ENCODE data around the gene MARCO.

GRCh38 chr2:118970396-118971135 lies 28.6 kb downstream of the MARCO start:
- TF ChIP-seq CTCF (IDR thresholded peaks at IDR 0.05; ENCODE audit: poor library complexity, severe bottlenecking) (no peak), EZH2 (IDR thresholded peaks at IDR 0.05; ENCODE audit: borderline replicate concordance, insufficient read depth, low read length, poor library complexity, severe bottlenecking) (no peak), SMC3 (conservative IDR thresholded peaks at IDR 0.05; ENCODE audit: poor library complexity) (no peak), TAF1 (IDR thresholded peaks at IDR 0.05; ENCODE audit: low read depth) (no peak), POLR2AphosphoS5 (IDR thresholded peaks at IDR 0.05) (no peak), EP300 (conservative IDR thresholded peaks at IDR 0.05; ENCODE audit: poor library complexity, severe bottlenecking) (no peak), RAD21 (conservative IDR thresholded peaks at IDR 0.05) (no peak), MXI1 (conservative IDR thresholded peaks at IDR 0.05; ENCODE audit: poor library complexity, severe bottlenecking) (no peak)
- TF ChIP-seq, protein P1, sequence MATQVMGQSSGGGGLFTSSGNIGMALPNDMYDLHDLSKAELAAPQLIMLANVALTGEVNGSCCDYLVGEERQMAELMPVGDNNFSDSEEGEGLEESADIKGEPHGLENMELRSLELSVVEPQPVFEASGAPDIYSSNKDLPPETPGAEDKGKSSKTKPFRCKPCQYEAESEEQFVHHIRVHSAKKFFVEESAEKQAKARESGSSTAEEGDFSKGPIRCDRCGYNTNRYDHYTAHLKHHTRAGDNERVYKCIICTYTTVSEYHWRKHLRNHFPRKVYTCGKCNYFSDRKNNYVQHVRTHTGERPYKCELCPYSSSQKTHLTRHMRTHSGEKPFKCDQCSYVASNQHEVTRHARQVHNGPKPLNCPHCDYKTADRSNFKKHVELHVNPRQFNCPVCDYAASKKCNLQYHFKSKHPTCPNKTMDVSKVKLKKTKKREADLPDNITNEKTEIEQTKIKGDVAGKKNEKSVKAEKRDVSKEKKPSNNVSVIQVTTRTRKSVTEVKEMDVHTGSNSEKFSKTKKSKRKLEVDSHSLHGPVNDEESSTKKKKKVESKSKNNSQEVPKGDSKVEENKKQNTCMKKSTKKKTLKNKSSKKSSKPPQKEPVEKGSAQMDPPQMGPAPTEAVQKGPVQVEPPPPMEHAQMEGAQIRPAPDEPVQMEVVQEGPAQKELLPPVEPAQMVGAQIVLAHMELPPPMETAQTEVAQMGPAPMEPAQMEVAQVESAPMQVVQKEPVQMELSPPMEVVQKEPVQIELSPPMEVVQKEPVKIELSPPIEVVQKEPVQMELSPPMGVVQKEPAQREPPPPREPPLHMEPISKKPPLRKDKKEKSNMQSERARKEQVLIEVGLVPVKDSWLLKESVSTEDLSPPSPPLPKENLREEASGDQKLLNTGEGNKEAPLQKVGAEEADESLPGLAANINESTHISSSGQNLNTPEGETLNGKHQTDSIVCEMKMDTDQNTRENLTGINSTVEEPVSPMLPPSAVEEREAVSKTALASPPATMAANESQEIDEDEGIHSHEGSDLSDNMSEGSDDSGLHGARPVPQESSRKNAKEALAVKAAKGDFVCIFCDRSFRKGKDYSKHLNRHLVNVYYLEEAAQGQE (IDR thresholded peaks at IDR 0.05; ENCODE audit: borderline replicate concordance): no peak

Data from neural cell (in vitro differentiated cells).